Mesendoderm (in vitro differentiated cells): ENCODE measurements around the gene ZNF134.
A peak's percentile ranks its signal among the peaks of the same experiment; 100 is the strongest.

ENCODE experiments used
- DNase-seq: peaks from one replicate; pipeline ENCODE4 v3.0.0; 2013
- H2AK5ac ChIP-seq: 2 replicates; pipeline ENCODE4 v1.6.1; 2013; ENCODE audit warnings: low read length, inconsistent platforms
- H2BK120ac ChIP-seq: 2 replicates; pipeline ENCODE4 v1.6.1; 2013; ENCODE audit warnings: low read depth, mild to moderate bottlenecking, low read length, moderate library complexity, mixed read lengths
- H2BK15ac ChIP-seq: replicated peaks from 2 replicates; pipeline ENCODE4 v1.6.1; 2013; ENCODE audit warnings: low read depth, mild to moderate bottlenecking, moderate library complexity
- H2BK5ac ChIP-seq: 2 replicates; pipeline ENCODE4 v1.6.1; 2013; ENCODE audit warnings: low read length, inconsistent platforms
- H3K18ac ChIP-seq: 2 replicates; pipeline ENCODE4 v1.6.1; 2013; ENCODE audit warnings: mild to moderate bottlenecking, low read length, mixed read lengths
- H3K23ac ChIP-seq: one replicate; pipeline ENCODE4 v1.6.1; 2013; ENCODE audit warnings: low read length
- H3K27ac ChIP-seq: 2 replicates; pipeline ENCODE4 v1.5.1; 2013; ENCODE audit warnings: low read depth, mild to moderate bottlenecking, inconsistent platforms, low read length, moderate library complexity
- H3K27me3 ChIP-seq: 2 replicates; pipeline ENCODE4 v1.6.1; 2013; ENCODE audit warnings: low read length, control low read depth, mild to moderate bottlenecking, inconsistent platforms; ENCODE audit not compliant: insufficient read depth, poor library complexity
- H3K36me3 ChIP-seq: 2 replicates; pipeline ENCODE4 v1.6.1; 2013; ENCODE audit warnings: low read length, inconsistent platforms; ENCODE audit not compliant: control insufficient read depth, insufficient read depth
- H3K4ac ChIP-seq: one replicate; pipeline ENCODE4 v1.6.1; 2013; ENCODE audit warnings: low read depth, mild to moderate bottlenecking, low read length, moderate library complexity
- H3K4me1 ChIP-seq: 2 replicates; pipeline ENCODE4 v1.6.1; 2013; ENCODE audit warnings: low read depth, low read length, inconsistent platforms; ENCODE audit not compliant: control insufficient read depth
- H3K4me2 ChIP-seq: 2 replicates; pipeline ENCODE4 v1.6.1; 2013; ENCODE audit warnings: low read length
- H3K4me3 ChIP-seq: 2 replicates; pipeline ENCODE4 v1.5.1; 2013; ENCODE audit warnings: mild to moderate bottlenecking, low read length
- H3K56ac ChIP-seq: one replicate; pipeline ENCODE4 v1.6.1; 2013; ENCODE audit warnings: low read length
- H3K79me1 ChIP-seq: 2 replicates; pipeline ENCODE4 v1.6.1; 2013; ENCODE audit warnings: low read length, inconsistent platforms
- H3K79me2 ChIP-seq: 2 replicates; pipeline ENCODE4 v1.6.1; 2013; ENCODE audit warnings: mild to moderate bottlenecking, low read length; ENCODE audit not compliant: control insufficient read depth, insufficient read depth
- H3K9ac ChIP-seq: 2 replicates; pipeline ENCODE4 v1.6.1; 2013; ENCODE audit warnings: low read length, inconsistent platforms
- H4K5ac ChIP-seq: one replicate; pipeline ENCODE4 v1.6.1; 2013; ENCODE audit warnings: low read length
- H4K8ac ChIP-seq: one replicate; pipeline ENCODE4 v1.6.1; 2013; ENCODE audit warnings: low read depth, mild to moderate bottlenecking, control low read depth, low read length, moderate library complexity
- WGBS: extraction: QIAGEN DNeasy Blood & Tissue Kit; methylation state at CpG from one replicate; pipeline ENCODE4 v1.1.7; 2013; ENCODE audit warnings: low lambda C conversion rate, missing lambda C conversion rate; ENCODE audit not compliant: insufficient coverage; ENCODE audit errors: extremely low coverage; 5-methylcytosine and 5-hydroxymethylcytosine counted together

ZNF134 gene

GRCh38 chr19:57578487-57579205, 35.4 kb upstream of the ZNF134 start, which contains the start of gene ZNF416:
ZNF416 (minus strand) TSS chr19:57578911; CDS start chr19:57578704, 207 bp downstream.
- H3K4me1 ChIP-seq, result peaks cover 2% of the 10 kb centered on the region
- peak within 1 kb of the TSS; percentile 85 for H3K4me3 ChIP-seq
- H3K56ac ChIP-seq, result peak within 1 kb of the TSS; percentile 95
- H3K27ac ChIP-seq, result no peak within 1 kb of the TSS
- H2BK120ac ChIP-seq, result no peak within 1 kb of the TSS
- no peak within 1 kb of the TSS for H2AK5ac ChIP-seq
- no CpG with 5 or more reads among the region's 62 CpGs for WGBS
- H4K8ac ChIP-seq, result no peak within 1 kb of the TSS
- peak; percentile 100 for DNase-seq
- H3K4ac ChIP-seq, result peak within 1 kb of the TSS; percentile 27
- peak within 1 kb of the TSS; percentile 80 for H3K9ac ChIP-seq
- H2BK5ac ChIP-seq, result no peak within 1 kb of the TSS
- peaks cover 21% of the 10 kb centered on the region for H3K79me1 ChIP-seq
- no peak within 1 kb of the TSS for H3K23ac ChIP-seq
- H3K36me3 ChIP-seq, result peaks cover 14% of the 10 kb centered on the region
- H2BK15ac ChIP-seq, result no peak within 1 kb of the TSS
- H3K79me2 ChIP-seq, result peaks cover 16% of the 10 kb centered on the region
- no peak within 1 kb of the TSS for H3K18ac ChIP-seq
- no peak within 1 kb of the TSS for H4K5ac ChIP-seq
- H3K4me2 ChIP-seq, result peak within 1 kb of the TSS; percentile 65
- H3K27me3 ChIP-seq, result no peaks in the 10 kb centered on the region

GRCh38 chr19:57583104-57583520, 30.9 kb upstream of the ZNF134 start:
- H3K56ac ChIP-seq, result peak overlapping the region; percentile 95
- no peak overlapping the region for H3K23ac ChIP-seq
- peak overlapping the region; percentile 86 for H3K4me2 ChIP-seq
- no peak overlapping the region for H4K5ac ChIP-seq
- H3K36me3 ChIP-seq, result peaks cover 2% of the 10 kb centered on the region
- no CpG with 5 or more reads among the region's 21 CpGs for WGBS
- H3K4me3 ChIP-seq, result no peak overlapping the region
- DNase-seq, result no peak
- peak overlapping the region; percentile 5 for H3K18ac ChIP-seq
- peak overlapping the region; percentile 26 for H3K4ac ChIP-seq
- H4K8ac ChIP-seq, result no peak overlapping the region
- peak overlapping the region; percentile 28 for H3K9ac ChIP-seq
- no peak overlapping the region for H2BK120ac ChIP-seq
- no peak overlapping the region for H2AK5ac ChIP-seq
- no peak overlapping the region for H3K27ac ChIP-seq
- no peaks in the 10 kb centered on the region for H3K27me3 ChIP-seq
- H3K4me1 ChIP-seq, result no peaks in the 10 kb centered on the region
- H2BK15ac ChIP-seq, result no peak overlapping the region
- no peak overlapping the region for H2BK5ac ChIP-seq
- peaks cover 23% of the 10 kb centered on the region for H3K79me1 ChIP-seq
- peaks cover 13% of the 10 kb centered on the region for H3K79me2 ChIP-seq

- WGBS, result no CpG with 5 or more reads among the region's 76 CpGs
Observed at GRCh38 chr19:57583521-57584416, 30.3 kb upstream of the ZNF134 start, which contains the start of gene ZIK1. ZIK1 (plus strand) TSS chr19:57584145; CDS start chr19:57584357, 212 bp downstream.

GRCh38 chr19:57587529-57587928, 26.5 kb upstream of the ZNF134 start:
- H4K8ac ChIP-seq, result no peak overlapping the region
- no peak overlapping the region for H2BK5ac ChIP-seq
- no peak overlapping the region for H3K4me2 ChIP-seq
- no peaks in the 10 kb centered on the region for H3K27me3 ChIP-seq
- H3K23ac ChIP-seq, result no peak overlapping the region
- no CpG with 5 or more reads among the region's 1 CpG for WGBS
- H2BK120ac ChIP-seq, result no peak overlapping the region
- DNase-seq, result no peak
- H3K79me1 ChIP-seq, result peaks cover 26% of the 10 kb centered on the region
- no peak overlapping the region for H3K4me3 ChIP-seq
- H3K9ac ChIP-seq, result no peak overlapping the region
- H3K18ac ChIP-seq, result no peak overlapping the region
- peaks cover 15% of the 10 kb centered on the region for H3K79me2 ChIP-seq
- H2AK5ac ChIP-seq, result no peak overlapping the region
- no peak overlapping the region for H3K27ac ChIP-seq
- H3K4ac ChIP-seq, result no peak overlapping the region
- H3K36me3 ChIP-seq, result peaks cover 18% of the 10 kb centered on the region
- H2BK15ac ChIP-seq, result no peak overlapping the region
- no peak overlapping the region for H3K56ac ChIP-seq
- H4K5ac ChIP-seq, result no peak overlapping the region
- no peaks in the 10 kb centered on the region for H3K4me1 ChIP-seq

More at GRCh38 chr19:57583521-57584416, 30.3 kb upstream of the ZNF134 start, which contains the start of gene ZIK1:
- H2BK120ac ChIP-seq, result no peak within 1 kb of the TSS
- peak within 1 kb of the TSS; percentile 28 for H3K18ac ChIP-seq
- H3K4me2 ChIP-seq, result peak within 1 kb of the TSS; percentile 86
- H3K79me2 ChIP-seq, result peaks cover 12% of the 10 kb centered on the region
- no peak within 1 kb of the TSS for H2BK15ac ChIP-seq
- peak within 1 kb of the TSS; percentile 75 for H3K23ac ChIP-seq
- peak; percentile 99 for DNase-seq
- H3K27me3 ChIP-seq, result no peaks in the 10 kb centered on the region
- H3K4ac ChIP-seq, result peak within 1 kb of the TSS; percentile 75
- peaks cover 3% of the 10 kb centered on the region for H3K36me3 ChIP-seq
- peak within 1 kb of the TSS; percentile 95 for H3K56ac ChIP-seq
- H3K4me3 ChIP-seq, result peak within 1 kb of the TSS; percentile 79
- no peak within 1 kb of the TSS for H4K8ac ChIP-seq
- H2AK5ac ChIP-seq, result no peak within 1 kb of the TSS
- peak within 1 kb of the TSS; percentile 83 for H3K9ac ChIP-seq
- H3K79me1 ChIP-seq, result peaks cover 23% of the 10 kb centered on the region
- H4K5ac ChIP-seq, result no peak within 1 kb of the TSS
- H2BK5ac ChIP-seq, result no peak within 1 kb of the TSS
- peak within 1 kb of the TSS; percentile 61 for H3K27ac ChIP-seq
- no peaks in the 10 kb centered on the region for H3K4me1 ChIP-seq

DNA sequence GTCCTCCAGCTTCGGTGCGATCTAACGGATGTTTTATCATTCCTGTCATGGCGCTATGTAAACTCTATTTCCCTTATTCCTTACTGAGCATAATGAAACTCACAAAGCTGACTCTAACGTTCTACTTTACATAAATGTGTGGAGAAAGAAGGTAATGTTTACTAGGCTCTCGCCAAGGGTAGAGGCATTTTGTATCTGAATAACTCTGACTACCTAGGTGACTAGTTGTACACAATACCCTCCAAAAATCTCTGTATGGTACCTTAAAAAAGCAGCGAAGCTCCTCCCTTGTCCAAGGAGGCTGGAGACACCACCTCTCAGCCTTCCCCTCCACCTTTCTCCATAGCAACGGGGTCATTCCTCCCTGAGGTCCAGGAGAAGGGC, 14.7 kb upstream of the ZNF134 start:
- Histone ChIP-seq H3K4me3 (no peak overlapping the region), H2BK120ac (no peak overlapping the region), H3K79me1 (peaks cover 10% of the 10 kb centered on the region), H2BK5ac (no peak overlapping the region), H3K36me3 (no peaks in the 10 kb centered on the region), H3K56ac (no peak overlapping the region), H2AK5ac (no peak overlapping the region), H3K23ac (no peak overlapping the region), H3K4me2 (no peak overlapping the region), H3K79me2 (no peaks in the 10 kb centered on the region), H3K27me3 (no peaks in the 10 kb centered on the region), H3K4me1 (peaks cover 2% of the 10 kb centered on the region), H3K27ac (no peak overlapping the region), H4K5ac (no peak overlapping the region), H3K18ac (no peak overlapping the region), H3K9ac (no peak overlapping the region), H3K4ac (no peak overlapping the region), H4K8ac (no peak overlapping the region), H2BK15ac (no peak overlapping the region)
- WGBS, result no CpG with 5 or more reads among the region's 8 CpGs
- no peak for DNase-seq
